H1 (cell line): ENCODE measurements around the gene RBM18. TPM values are rescaled to one million over a fixed set of nuclear protein-coding genes. Genes with fewer than 3 reads are reported as not detected.

ENCODE experiments used
- CBX5 ChIP-seq: fragments of 300-800, 300-1000 bp; sonication (generic); IDR thresholded peaks from 2 replicates; pipeline ENCODE4 v1.7.1; 2016; ENCODE audit warnings: antibody characterized with exemption, low read length, low read depth
- CHD2 ChIP-seq: IDR thresholded peaks from 2 replicates; pipeline ENCODE4 v1.6.1; 2012; ENCODE audit warnings: low read length, improper control_type of control experiment
- CHD7 ChIP-seq: fragments of 300-600 bp; sonication (generic); IDR thresholded peaks from 2 replicates; pipeline ENCODE4 v1.7.1; 2012; ENCODE audit warnings: low read length, moderate library complexity, mild to moderate bottlenecking, inconsistent platforms; ENCODE audit not compliant: insufficient replicate concordance
- EP300 ChIP-seq, 2 experiments: IDR thresholded peaks; 1 replicate in 1 of 2; 2 replicates in 1 of 2; pipeline ENCODE4 v1.6.1; 2011 to 2012; ENCODE audit warnings: low read depth in 2 of 2, low read length in 2 of 2, mild to moderate bottlenecking in 2 of 2, borderline replicate concordance in 1 of 2, inconsistent platforms in 1 of 2, moderate library complexity in 1 of 2
- JUND ChIP-seq: IDR thresholded peaks from 2 replicates; pipeline ENCODE4 v1.6.1; 2011; ENCODE audit warnings: mild to moderate bottlenecking, improper control_type of control experiment, low read length
- POLR2A ChIP-seq, 2 experiments: IDR thresholded peaks; 1 replicate in 1 of 2; 2 replicates in 1 of 2; pipeline ENCODE4 v1.6.1; 2011; ENCODE audit warnings: low read depth in 2 of 2, low read length in 2 of 2, mild to moderate bottlenecking in 2 of 2; ENCODE audit errors: control extremely low read depth in 1 of 2
- POLR2AphosphoS5 ChIP-seq: IDR thresholded peaks from 2 replicates; pipeline ENCODE4 v1.6.1; 2011; ENCODE audit warnings: low read depth, low read length
- SUZ12 ChIP-seq: fragments of 200-600 bp; sonication (generic); IDR thresholded peaks from 2 replicates; pipeline ENCODE4 v1.6.1; 2012; ENCODE audit warnings: mild to moderate bottlenecking, inconsistent platforms, low read length, moderate library complexity, mixed read lengths
- TBP ChIP-seq: IDR thresholded peaks from 2 replicates; pipeline ENCODE4 v1.6.1; 2011; ENCODE audit warnings: low read depth, low read length, improper control_type of control experiment
- TCF12 ChIP-seq: IDR thresholded peaks from 2 replicates; pipeline ENCODE4 v1.6.1; 2011; ENCODE audit warnings: low read depth, mild to moderate bottlenecking, low read length
- TEAD4 ChIP-seq: IDR thresholded peaks from 2 replicates; pipeline ENCODE4 v1.6.1; 2012; ENCODE audit warnings: low read depth, low read length, inconsistent platforms, mixed read lengths
- USF2 ChIP-seq: IDR thresholded peaks from 2 replicates; pipeline ENCODE4 v1.6.1; 2011; ENCODE audit warnings: low read length, improper control_type of control experiment
- polyA plus RNA-seq, 7 experiments: library from polyadenylated mRNA; depleted of rRNA in 3 of 7; stranded (reverse) in 5 of 7; unstranded in 2 of 7; fragments of >200 nt in 5 of 7; fragments of 200-250 nt in 2 of 7; gene quantifications; 1 replicate in 5 of 7; 2 replicates in 1 of 7; 4 replicates in 1 of 7; pipeline versions ENCODE4 v1.2.1 to v1.2.3, GENCODE V29; 2011 to 2013; ENCODE audit warnings: missing spikeins in 2 of 7, mixed read lengths in 2 of 7
- total RNA-seq: library from RNA; stranded (reverse); fragmentation: NEBNext Ultra II Directional; extraction: Animal tissue kit (Norgen Biotek cat#: 25700); gene quantifications from 2 replicates; pipeline ENCODE4 v1.2.1, GENCODE V29; 2021

The RBM18 gene
- total and polyA plus RNA-seq, 2 of the 8 experiments (the other 6 are each of a cell fraction or from before 2014, with no cell fraction given), result 5.9 to 14.3 TPM

GRCh38 chr9:122252796-122253195 lies 11.8 kb downstream of the RBM18 start (continued):
- TF ChIP-seq CHD7 (no peak), JUND (no peak), EP300 (IDR thresholded peaks at IDR 0.05; ENCODE audit: borderline replicate concordance in 1 of 2, low read depth in 2 of 2, low read length in 2 of 2) (no peak), POLR2AphosphoS5 (no peak), POLR2A (IDR thresholded peaks at IDR 0.05; ENCODE audit: control extremely low read depth in 1 of 2, low read depth in 2 of 2, low read length in 2 of 2) (no peak), USF2 (no peak), CBX5 (no peak), TBP (no peak), CHD2 (no peak), TEAD4 (no peak), TCF12 (no peak), SUZ12 (no peak)
